HG03469 (cell line): ENCODE measurements around the gene ZNF106.

Source experiments
- ATAC-seq: cut with Tn5 transposase; IDR thresholded peaks from one replicate; pipeline ENCODE4 v1.9.1; 2021; ENCODE audit warnings: mild to moderate bottlenecking, moderate library complexity, moderate number of reproducible peaks; ENCODE audit not compliant: unreplicated experiment

Gene ZNF106

DNA sequence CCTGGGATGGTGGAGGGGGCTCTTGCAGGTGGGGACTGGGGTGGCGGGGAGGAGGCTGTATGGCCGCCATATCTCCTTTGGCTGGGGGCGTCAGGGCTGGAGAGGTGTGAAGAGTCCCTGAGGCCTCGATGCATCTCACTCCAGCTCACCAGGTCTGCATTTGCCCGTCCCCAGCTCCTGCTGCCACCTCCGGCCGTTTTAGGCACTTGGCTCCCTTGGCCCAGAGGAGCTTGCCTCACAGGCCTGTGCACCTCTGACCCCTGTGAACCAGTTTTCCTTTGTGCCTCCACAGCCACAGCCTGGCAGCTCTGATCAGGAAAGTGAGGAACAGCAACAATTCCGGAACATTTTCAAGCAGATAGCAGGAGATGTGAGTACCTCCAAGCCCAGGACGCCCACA is 81.9 kb downstream of the ZNF106 start:
- no peak for ATAC-seq

DNA sequence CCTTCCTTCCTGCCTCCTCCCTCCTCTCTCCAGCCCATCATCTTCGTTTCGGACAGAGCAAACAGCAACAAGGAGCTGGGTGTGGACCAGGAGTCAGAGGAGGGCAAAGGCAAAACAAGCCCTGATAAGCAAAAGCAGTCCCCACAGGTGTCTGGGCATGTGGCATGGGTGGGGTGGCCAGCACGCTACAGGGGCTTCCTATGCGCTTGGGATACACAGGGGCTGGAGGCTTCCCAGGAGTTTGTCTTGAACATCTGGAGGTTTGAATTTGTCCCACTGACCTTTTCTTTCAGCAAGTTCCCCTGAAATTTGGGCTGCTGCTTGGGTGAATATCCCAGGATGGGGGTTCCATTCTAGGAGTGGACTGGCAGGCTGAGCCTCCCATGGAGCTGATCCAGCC is 82.8 kb downstream of the ZNF106 start:
- ATAC-seq, result no peak

DNA sequence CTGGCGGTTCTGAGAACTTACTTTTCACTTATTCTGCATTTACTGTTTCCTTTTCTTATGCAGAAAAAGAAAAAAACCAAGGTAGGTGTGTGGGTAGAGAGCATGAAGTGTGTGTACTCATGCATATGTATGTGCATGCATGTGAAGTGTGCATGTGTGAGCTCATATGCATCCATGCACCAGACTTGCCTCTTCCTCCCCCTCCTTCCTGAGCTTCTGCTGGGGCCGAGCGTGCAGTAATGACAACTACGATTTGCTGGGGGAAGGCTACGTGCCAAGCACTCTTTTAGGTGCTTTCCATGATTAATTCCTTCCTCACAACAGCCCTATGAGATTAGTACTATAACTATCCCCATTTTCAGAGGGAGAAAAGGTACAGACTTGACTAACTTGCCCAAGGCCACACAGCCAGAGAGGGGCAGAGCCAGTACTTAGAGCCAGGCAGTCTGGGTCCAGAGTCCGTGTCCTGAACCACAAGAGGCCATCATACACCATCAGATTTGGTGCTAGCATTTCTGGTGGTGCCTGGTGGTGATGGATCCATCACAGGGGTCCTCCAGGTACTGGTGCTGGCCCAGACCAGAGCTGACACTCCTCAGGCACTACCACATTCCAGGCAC is 85.0 kb downstream of the ZNF106 start:
- ATAC-seq, result no peak

DNA sequence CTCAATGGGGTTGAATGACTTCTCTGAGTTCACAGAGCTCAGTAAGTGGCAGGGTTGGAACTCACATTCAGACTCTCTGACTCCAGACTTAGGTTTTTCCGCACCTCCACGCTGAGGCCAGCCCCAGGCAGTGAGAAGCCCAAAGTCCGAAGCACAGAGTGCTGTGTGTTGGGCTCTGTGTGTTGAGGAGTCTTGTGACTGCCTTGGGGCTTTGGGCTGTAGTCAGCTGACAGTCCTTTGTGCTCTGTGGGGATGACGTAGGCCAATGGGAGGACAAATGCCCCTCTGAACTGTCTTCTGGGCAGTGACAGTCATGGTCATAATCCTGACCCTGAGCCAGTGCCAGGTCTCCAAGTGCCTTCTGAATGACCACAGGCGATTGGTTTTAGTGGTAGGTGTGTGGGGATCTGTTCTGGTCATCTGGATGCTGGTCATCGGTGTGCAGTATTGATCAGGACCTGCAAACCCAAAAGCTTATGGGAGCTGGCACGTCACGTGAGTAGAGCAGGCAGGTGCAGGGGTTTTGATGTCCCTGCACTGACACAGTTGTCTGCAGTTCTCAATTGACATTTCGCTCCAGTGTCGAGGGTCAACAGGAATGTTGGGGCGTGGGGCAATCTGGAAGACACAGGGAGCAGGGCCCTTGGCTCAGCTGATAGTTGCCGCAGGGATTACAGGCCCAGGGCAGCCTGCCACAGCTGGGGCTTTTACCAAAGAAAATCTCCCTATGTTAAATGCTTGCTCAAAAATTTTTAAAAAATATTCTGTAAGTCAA is 86.3 kb downstream of the ZNF106 start:
- no peak for ATAC-seq

DNA sequence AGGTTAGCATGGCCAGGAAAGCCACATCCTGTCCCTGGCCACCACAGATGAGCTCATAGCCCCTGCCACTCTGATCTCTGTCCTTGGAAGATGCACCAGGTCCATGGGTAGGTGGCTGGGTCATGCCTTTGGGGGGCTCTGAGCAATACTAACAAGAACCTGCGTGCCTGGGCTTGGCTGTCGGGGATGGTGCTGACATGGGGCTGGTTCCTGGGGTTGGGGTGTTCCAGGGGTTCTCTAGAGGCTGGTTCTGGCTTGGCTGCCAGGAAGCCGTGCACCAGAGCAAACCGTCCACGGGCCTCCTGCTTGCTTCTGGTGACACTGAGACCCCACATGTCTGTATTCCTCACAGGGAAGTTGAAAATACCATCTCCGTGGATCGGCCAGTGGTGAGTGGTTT is 87.6 kb downstream of the ZNF106 start:
- ATAC-seq, result no peak

DNA sequence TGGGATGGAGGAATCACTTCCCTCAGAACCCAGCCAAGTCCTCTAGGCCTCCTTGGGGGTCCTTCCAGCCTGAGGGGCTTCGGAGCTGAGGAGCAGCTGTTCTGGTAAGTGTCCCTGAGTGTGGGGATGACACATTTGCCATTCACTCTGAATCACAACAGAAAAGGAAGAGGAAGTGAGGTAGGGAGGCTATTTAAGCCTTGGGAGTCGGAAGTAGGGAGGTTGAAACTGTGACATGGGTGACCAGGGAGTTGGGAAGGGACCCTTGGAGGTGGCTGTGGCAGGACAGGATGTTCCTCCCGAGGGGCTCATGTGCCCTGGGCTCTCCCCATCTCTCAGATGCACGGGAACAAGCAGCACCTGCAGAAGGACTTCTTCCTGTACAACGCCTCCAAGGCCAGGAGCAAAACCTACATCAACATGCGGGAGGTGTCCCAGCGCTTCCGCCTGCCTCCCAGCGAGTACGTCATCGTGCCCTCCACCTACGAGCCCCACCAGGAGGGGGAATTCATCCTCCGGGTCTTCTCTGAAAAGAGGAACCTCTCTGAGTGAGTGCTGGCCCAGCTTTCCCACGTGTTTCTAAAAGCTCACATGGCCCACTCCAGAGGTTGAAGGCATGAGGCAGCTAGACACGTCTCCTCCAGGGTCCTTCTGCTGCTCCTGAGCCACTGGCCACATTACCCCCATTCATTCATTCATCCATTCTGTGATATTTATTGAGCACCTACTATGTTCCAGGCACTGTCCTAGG is 88.3 kb downstream of the ZNF106 start:
- ATAC-seq, result no peak

DNA sequence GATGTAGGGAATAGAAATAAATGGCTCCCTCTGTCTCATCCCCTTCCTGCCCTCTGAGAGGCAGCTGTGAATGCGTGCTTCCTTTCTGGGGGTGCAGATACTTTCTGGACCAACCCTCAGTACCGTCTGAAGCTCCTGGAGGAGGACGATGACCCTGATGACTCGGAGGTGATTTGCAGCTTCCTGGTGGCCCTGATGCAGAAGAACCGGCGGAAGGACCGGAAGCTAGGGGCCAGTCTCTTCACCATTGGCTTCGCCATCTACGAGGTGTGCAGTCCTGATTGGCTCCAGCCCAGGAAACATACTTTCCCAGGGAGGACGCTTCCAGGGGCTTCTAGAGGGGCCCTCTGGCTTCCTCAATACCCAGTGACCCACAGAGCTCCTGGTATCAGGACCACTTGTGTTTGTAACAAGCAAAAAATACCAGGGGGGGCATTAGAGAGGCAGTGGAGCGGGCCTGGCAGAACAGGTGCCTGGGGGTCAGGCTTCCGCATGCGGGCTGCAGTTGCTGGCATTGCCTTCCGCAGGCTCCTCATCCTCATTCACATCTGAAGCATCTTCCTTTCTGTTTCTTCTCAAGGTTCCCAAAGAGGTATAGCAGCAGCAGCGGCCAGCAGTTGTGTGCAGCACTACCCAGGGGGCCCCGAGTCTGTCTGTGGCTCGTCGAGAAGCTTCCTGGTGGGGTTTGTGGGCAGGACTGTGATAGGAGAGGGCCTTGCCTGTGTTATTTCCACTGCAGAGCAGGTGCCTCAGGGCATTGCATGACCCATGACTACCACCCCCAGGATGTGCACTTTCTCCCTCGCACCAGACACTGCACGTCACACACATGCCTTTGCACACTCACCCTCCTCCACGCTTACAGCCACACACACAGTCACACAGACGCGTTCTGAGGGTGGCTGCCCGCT is 89.1 kb downstream of the ZNF106 start:
- no peak for ATAC-seq

DNA sequence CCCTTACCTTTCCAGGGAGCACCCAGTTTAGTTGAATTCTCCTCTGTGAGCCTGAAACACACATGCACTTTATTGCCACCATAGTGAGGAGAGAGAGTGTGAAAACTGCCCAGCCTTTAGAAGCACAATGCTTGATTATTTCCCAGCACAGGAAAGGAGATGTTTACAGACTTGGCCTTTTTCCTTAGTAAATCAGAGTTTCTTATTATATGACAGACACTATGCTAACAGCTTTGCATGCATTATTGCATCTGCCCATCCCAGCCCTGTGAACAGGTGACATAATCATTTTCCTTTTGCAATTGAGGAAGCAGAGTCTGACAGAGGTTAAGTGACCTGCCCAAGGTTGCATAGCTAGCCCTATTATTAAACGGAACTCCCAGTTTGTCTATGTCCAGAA is 95.1 kb downstream of the ZNF106 start:
- no peak for ATAC-seq

DNA sequence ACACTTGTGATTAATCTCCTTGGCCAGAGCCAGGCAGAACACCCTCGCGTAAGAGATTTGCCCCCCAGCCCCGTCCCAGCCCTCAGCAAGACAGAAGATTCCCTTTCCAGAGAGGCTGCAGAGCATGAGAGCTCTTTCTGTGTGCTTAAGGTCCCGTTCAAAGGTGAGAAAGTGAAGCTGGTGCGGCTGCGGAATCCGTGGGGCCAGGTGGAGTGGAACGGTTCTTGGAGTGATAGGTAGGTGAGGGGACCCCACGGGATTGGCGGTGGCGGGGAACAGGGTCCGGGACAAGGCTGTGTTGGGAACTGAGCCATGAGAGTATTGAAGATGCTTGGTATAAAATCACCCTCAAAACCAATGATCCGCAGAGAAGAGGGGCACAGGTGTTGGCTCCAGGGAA is 96.8 kb downstream of the ZNF106 start:
- ATAC-seq, result no peak

DNA sequence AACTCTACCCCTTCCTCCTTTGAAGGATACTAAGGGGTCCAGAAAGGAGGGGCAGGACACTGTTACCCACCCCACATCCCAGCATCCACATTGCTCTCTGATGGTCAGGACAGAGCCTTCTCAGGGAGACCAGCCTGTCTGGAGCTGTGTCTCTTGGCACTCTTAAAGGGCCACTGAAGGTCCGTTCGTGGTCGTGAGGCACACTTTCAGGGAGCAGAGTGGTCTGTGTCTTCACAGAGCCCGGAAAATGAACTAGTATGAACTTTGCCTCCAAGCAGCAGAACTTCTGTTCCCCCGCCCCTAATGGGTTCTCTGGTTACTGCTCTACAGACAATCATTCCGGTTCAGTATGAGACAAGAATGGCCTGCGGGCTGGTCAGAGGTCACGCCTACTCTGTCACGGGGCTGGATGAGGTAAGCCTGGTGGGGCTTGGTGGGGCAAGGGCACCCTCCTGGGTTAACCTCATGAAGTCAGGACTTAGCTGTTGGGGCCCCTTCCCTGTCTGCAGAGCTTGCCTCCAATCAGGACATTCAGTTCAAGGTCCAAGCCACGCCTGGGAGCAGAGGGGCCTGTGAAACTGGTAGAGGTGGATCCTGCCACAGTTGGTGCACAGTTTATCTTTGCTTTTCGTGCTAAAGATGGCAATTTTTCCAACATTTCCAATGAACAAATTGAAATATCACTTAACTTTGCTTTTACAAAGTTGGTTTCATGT is 98.5 kb downstream of the ZNF106 start:
- no peak for ATAC-seq

DNA sequence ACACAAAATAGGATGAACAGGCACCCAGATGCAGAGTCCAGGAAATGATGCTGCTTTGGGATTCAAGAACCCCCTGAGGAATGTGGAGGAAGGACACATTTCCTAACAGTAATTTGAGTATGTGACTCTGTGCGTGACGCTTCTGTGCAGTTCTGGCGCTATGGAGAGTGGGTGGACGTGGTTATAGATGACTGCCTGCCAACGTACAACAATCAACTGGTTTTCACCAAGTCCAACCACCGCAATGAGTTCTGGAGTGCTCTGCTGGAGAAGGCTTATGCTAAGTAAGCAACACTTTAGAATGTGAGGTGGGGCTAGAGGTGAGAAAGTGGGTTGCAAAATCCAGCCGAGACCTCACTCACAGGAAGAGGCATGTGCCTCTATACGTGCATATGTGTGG is 103.3 kb downstream of the ZNF106 start:
- ATAC-seq, result no peak

DNA sequence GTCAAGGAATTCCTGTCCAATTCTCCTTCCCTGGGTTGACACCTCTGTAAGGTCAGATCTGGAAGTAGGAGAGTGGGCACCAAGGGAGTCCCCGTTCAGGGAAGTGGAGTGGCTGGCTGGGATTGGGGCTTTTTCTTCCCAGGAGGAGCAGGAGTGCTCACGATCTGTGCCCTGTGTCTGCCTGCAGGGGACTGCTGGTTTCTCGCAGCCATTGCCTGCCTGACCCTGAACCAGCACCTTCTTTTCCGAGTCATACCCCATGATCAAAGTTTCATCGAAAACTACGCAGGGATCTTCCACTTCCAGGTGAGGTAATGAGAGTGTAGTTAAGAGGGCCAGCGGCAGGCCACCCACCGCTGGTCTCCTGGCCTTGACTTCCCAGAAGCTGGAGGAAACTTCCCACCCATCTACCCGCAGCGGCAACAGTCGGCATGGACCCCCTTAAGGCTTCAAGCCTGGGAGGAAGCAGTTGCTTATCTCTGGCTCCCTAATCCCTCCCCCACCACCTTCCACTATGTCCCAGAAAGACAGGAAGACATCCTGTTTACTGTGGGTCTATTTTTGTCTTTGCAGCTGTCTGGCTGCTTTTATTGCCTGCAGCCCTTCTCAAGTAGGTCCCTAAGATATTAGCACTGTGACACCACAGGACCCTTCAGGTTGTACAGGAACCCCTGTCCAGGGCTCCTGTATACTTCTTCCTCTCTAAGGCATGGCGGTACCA is 104.8 kb downstream of the ZNF106 start:
- ATAC-seq, result no peak

DNA sequence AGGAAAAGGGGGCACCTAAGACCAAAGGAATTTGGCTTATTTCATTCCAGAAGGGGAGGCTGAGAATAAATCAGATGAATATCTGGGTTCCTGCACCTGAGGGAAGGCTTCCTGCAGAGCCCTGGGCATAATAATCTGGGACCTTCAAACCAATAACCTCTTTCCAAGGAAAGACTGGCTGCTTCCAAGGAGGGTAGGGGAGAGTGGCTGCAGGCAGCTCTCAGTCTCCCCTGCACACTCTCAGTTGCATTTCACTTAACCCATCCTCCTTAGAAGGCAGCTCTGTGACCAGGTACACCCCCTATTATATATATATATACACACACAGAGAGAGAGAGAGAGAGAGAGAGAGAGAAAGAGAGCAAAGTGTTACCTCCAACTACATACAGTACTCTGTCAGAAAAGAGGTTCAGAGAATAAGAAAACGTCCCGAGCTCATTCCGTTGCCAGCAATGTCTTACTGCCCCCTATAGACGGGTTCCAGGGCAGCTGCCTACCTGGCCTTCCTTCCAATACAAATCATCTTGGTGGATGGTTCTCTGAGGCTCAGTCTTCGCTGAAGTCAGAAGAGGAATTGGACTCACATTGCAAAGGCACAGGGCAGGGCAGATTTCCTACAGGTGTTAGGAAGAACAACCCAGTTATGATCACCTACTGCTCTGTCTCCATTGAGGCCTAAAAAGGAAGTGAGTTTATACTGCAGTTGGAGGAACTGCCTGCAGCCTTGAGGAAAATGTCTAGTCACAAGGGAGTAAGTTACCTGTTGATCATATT is 105.5 kb downstream of the ZNF106 start:
- no peak for ATAC-seq

DNA sequence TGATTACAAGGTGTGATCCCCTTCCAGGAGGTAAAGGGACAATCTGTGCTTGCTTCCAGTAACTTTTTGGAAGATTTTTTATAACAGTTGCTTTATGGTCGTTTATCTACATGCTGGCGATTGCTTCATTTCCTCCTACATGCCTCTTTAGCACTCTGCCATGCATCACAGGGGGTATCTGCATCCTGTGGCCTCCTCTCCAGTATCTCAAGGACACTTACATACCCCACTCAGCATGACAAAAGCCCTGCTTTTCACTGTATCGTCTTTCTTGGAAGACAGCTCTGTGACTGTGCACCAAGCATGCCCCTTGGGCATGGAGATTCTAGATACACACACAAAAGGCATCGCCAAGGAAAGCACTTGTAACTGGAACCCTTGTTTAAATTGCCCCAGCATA is 106.3 kb downstream of the ZNF106 start:
- no peak for ATAC-seq

DNA sequence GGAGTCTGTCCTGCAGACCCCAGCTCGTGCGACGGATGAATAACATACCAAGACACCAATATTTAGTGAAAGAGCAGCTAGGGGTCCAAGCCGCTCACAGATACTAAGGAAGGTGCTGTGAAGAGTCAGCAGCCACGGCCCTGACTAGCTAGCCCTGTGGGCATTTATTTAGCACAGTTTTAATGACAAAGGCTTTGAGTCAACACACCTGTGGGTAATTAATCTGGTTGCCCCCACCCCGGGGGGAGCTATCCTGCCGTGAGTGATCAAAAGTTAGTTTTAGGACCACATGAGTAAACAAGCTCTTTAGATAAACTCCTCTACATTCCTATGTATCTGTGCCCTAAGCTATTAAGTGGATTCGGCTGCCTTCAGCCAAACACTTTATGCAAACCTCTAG is 112.9 kb downstream of the ZNF106 start:
- no peak for ATAC-seq

DNA sequence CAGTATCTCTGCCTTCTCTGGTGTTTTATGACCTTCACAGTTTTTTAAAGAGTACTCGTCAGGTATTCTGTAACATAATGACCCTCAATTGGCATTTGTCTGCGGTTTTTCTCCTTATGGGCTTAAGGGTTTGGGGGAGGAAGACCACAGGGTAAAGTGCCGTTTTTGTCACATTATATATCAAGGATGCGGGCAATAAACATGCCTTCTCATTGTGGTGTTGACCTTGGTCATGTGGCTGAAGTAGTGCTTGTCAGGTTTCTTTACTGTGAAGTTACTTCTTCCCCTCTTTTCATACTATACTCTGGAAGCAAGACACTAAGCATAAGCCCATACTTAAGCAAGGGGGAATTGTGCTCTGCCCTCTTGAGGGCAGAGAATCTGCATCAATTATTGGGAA is 115.0 kb downstream of the ZNF106 start:
- ATAC-seq, result no peak

DNA sequence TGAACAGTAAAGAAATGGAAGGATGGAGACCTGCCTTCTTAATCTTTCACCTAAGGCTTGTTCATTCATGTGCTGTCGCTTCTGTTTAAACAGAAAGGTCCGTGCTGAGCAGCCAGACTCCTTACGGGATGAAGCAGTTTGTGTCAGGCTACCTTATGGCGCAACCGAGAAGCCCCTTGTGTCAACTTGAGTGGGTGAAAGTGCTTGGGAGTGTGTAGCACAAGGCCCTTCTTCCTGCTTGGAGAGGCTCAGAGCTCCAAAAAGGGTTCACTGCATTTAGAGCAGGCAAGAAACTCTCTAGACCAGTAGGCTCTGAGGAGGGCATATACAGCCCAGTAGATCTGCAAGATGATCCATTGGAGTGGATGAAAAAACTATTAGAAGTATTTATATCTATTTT is 115.7 kb downstream of the ZNF106 start:
- ATAC-seq, result no peak

DNA sequence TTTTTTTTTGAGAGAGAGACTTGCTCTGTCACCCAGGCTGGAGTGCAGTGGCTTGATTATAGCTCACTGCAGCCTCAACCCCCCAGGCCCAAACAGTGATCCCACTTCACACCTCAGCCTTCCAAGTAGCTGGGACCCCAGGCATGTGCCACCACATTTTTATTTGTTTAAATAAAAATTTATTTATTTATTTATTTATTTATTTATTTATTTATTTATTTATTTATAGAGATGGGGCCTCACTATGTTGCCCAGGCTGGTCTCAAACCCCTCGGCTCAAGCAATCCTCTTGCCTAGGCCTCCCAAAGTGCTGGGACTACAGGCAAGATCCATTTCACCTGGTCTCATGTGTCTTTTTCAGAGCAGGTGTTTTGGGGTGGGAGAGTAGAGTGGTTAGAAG is 116.1 kb downstream of the ZNF106 start:
- no peak for ATAC-seq

DNA sequence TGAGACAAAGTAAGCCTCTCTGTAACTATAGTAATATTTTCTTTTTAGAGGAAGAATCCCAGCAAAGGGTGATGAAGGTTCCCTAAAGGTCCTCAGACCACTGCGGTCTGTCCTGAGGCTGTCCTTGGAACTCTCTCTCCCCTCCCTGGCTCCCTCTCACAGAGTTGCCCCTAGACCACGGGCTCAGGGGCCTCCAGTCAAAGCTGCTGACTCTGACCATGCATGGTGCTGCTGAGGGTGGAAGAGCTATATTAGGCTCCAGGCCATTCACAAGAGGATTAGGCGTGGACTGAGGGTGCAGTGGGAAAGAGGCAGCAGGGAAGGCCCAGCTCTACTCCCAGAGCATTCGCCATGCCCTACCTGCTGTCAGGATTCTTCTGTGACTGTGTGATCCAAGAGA is 117.0 kb downstream of the ZNF106 start:
- no peak for ATAC-seq
